SK-N-MC (cell line): ENCODE results near the gene RCOR1.

Source experiments
- DNase-seq: peaks from one replicate; pipeline ENCODE4 v3.0.0-alpha.2; 2011; ENCODE audit warnings: low read depth, low spot score
- H3K27ac ChIP-seq: fragments of 200-600 bp; sonication (generic); 2 replicates; pipeline ENCODE4 v1.5.1; 2016; ENCODE audit warnings: mixed run types
- H3K36me3 ChIP-seq: fragments of 200-600 bp; sonication (generic); 2 replicates; pipeline ENCODE4 v1.6.1; 2017; ENCODE audit warnings: antibody characterized with exemption, low read length, mixed read lengths; ENCODE audit not compliant: insufficient read depth
- H3K4me3 ChIP-seq: fragments of 200-600 bp; sonication (generic); 2 replicates; pipeline ENCODE4 v1.5.1; 2016
- H3K9ac ChIP-seq: fragments of 200-600 bp; sonication (generic); 2 replicates; pipeline ENCODE4 v1.8.0; 2017; ENCODE audit warnings: mixed run types, mixed read lengths; ENCODE audit not compliant: insufficient read length
- H3K9me3 ChIP-seq: fragments of 200-600 bp; sonication (generic); 2 replicates; pipeline ENCODE4 v1.6.1; 2017; ENCODE audit warnings: low read depth, mild to moderate bottlenecking, antibody characterized with exemption, low read length, moderate library complexity, mixed read lengths
- EZH2 ChIP-seq: fragments of 200-600 bp; sonication (generic); IDR thresholded peaks from one replicate; pipeline ENCODE4 v1.6.1; 2017; ENCODE audit warnings: antibody characterized with exemption
- FOXP2 ChIP-seq: optimal IDR thresholded peaks from 2 replicates; pipeline ENCODE3; 2011; ENCODE audit warnings: mild to moderate bottlenecking, moderate library complexity; ENCODE audit not compliant: insufficient read depth; ENCODE audit errors: extremely low read length, control extremely low read depth
- POLR2AphosphoS5 ChIP-seq: IDR thresholded peaks from 2 replicates; pipeline ENCODE4 v1.6.1; 2012; ENCODE audit warnings: mild to moderate bottlenecking, low read depth, low read length, borderline replicate concordance

Gene RCOR1

DNA sequence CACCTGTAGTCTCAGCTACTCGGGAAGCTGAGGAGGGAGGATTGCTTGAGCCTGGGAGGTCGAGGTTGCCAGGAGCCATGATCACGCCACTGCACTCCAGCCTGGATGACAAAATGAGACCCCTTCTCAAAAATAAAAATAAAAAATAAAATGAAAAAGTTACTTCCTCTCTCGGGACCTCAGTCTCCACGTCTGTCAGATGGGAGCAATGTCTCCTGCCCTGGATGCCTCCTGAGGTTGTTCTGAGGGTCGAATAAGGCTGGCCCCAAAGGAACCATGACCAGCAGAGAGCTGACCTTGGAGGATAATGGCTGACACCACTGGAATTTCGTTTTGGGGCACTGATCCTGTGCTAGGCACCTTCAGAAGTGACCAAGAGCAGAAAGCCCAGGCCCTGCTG is 13.6 kb upstream of the RCOR1 start:
- H3K27ac ChIP-seq = peak overlapping the region; percentile 92
- no peaks in the 10 kb centered on the region for H3K9me3 ChIP-seq
- no peak overlapping the region for H3K4me3 ChIP-seq
- no peak overlapping the region for H3K9ac ChIP-seq
- no peak for TF ChIP-seq EZH2
- H3K36me3 ChIP-seq = no peaks in the 10 kb centered on the region
- no peak for DNase-seq

DNA sequence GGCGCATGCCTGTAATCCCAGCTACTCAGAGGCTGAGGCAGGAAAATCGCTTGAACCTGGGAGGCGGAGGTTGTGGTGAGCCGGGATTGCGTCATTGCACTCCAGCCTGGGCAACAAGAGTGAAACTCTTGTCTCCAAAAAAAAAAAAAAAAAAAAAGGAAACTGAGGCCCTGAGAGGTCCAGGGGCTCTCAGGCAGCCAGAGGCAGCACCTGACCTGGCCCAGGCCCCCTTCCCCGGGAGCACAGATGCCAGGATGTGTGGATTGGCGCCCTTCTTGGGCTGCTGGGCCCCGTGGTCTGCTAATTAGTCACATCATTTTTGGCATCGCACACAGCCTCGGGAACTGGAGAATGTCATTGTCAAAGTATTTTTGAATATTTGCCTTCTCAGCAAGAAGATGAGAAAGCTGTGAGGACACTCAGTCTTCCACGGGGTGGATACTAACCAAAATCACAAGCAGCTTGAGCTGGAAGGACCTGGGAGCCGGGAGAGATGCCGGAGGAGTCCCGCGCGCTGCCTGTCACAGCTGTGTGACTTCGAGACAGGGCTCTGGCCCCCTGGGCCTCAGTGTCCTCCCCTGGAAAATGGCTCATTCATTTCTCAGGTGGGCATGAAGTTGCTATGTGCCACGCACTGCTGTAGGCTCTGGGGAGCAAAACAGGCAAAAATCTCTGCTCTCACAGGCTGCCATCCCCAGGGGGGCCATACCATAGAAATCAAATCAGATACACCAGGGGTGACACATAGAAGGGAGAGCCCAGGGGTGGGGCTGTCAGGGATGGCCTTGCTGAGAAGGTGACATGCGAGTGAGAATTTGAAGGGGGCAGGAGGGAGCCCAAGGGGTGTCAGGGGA is 12.5 kb upstream of the RCOR1 start:
- Histone ChIP-seq H3K4me3 (peak overlapping the region; percentile 54), H3K27ac (peak overlapping the region; percentile 92), H3K36me3 (no peaks in the 10 kb centered on the region), H3K9me3 (no peaks in the 10 kb centered on the region), H3K9ac (peak overlapping the region; percentile 53)
- peak; percentile 66 for DNase-seq
- TF ChIP-seq POLR2AphosphoS5 = no peak
- no peak for TF ChIP-seq FOXP2
- no peak for TF ChIP-seq EZH2

DNA sequence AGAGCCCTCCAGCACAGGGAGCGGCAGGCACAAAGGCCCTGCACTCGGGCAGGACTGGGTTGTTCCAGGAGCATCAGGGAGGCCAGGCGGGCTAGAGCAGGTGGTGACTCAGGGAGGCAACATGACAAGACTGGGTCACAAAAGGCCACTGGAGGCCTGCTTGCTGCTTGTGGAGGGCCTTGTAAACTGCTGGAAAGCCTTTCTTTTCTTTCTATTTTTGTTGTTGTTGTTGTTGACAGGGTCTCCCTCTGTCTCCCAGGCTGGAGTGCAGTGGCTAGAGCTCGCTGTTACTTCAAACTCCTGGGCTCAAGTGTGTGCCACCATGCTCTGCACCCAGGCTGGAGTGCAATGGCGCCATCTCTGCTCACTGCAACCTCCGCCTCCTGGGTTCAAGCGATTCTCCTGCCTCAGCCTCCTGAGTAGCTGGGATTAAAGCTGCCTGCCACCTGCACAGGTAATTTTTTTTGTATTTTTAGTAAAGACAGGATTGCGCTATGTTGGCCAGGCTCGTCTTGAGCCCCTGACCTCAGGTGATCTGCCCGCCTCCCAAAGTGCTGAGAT is 11.8 kb upstream of the RCOR1 start:
- no peaks in the 10 kb centered on the region for H3K36me3 ChIP-seq
- no peak for DNase-seq
- H3K4me3 ChIP-seq = peak overlapping the region; percentile 54
- H3K9ac ChIP-seq = peak overlapping the region; percentile 42
- H3K9me3 ChIP-seq = no peaks in the 10 kb centered on the region
- TF ChIP-seq POLR2AphosphoS5 (no peak), FOXP2 (no peak), EZH2 (no peak)
- H3K27ac ChIP-seq = peak overlapping the region; percentile 92

DNA sequence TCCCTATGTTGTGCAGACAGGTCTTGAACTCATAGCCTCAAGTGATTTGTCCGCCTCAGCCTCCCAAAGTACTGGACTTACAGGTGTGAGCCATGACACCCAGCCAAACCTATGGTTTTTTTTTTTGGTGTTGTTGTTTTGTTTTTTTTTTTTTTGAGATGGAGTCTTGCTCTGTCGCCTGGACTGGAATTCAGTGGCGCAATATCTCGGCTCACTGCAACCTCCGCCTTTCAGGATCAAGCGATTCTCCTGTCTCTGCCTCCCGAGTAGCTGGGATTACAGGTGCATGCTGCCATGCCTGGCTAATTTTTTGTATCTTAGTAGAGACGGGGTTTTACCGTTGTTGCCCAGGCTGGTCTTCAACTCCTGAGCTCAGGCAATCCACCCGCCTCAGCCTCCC is 11.3 kb upstream of the RCOR1 start:
- H3K36me3 ChIP-seq = no peaks in the 10 kb centered on the region
- no peak for DNase-seq
- peak overlapping the region; percentile 92; the same call in 1 of the 2 replicates for H3K27ac ChIP-seq
- H3K9me3 ChIP-seq = no peaks in the 10 kb centered on the region
- no peak overlapping the region for H3K4me3 ChIP-seq
- H3K9ac ChIP-seq = no peak overlapping the region
- TF ChIP-seq EZH2 = no peak

DNA sequence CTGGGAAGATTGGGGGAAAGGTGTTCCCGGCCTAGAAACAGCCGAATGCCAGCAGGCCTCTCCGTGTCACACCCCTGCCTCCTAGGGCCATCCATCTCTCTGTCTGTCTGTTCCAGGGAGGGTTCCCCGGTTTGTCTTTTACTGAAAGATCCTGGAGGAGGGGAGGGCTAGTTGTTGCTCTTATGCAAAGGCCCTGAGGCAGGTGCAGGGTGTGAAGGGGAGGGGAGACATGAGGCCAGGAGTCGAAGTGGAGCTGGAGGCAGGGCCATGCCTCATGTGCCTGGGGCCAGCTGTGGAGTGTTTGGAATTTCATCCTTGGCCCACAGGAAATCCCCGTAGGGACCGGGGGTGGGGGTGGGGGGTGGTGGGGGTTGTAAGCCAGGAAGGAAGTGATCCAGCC is 8.7 kb upstream of the RCOR1 start:
- Histone ChIP-seq H3K9me3 (no peaks in the 10 kb centered on the region), H3K27ac (no peak overlapping the region), H3K9ac (no peak overlapping the region), H3K4me3 (no peak overlapping the region), H3K36me3 (no peaks in the 10 kb centered on the region)
- no peak for DNase-seq
- no peak for TF ChIP-seq POLR2AphosphoS5
- no peak for TF ChIP-seq FOXP2

DNA sequence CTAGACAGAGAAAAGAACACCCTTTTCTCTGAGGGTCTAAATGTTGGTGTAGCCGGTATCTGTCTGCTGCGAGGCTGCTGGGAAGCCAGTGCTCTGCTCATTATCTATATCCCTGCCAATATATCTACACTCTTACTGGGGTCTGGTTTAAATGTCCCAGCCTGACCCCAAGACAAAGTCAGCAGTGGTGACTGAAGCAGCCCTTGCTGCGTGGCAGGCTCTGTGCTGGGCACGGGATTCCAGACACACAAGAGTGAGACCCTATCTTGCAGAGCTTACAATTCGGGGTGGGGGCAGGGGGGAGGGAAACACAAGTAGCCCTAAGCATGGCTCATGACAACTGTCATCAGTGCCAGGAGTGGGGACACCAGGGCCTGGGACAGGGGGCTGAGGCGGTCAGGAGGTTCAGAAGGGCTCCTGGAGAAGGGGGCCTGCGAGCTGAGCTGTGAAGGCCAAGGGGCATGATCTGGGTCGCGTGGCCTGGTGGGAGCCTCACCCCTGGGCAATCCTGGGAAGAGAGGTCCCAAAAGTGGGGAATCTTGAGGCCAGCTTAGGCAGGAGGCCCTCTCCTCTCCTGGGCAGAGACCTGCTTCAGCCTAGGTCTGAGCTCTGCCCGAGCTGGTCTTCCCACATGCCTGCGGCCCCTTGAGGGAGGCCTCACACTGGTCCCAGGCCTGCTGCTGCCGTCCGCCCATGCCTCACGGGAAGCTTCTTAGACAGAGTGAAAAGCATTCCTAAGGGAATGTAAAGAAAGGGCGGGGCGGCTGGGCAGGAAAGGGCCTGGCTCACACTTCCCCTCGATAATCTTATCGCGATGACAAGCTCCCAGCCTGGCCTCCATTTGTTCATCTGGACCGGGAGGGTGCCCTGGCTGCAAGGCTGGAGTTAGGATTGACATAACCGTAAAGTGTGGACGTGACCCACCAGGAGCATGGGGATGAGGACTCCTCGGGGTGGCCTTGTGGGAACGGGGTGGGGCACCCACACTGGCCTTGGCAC is 7.3 kb upstream of the RCOR1 start:
- DNase-seq = no peak
- Histone ChIP-seq H3K9me3 (no peaks in the 10 kb centered on the region), H3K36me3 (no peaks in the 10 kb centered on the region), H3K27ac (0 out of 2 replicates have a peak overlapping the region, but pooled peaks have one; percentile 32), H3K4me3 (no peak overlapping the region), H3K9ac (no peak overlapping the region)
- no peak for TF ChIP-seq EZH2
- TF ChIP-seq POLR2AphosphoS5 = no peak
- TF ChIP-seq FOXP2 = no peak

DNA sequence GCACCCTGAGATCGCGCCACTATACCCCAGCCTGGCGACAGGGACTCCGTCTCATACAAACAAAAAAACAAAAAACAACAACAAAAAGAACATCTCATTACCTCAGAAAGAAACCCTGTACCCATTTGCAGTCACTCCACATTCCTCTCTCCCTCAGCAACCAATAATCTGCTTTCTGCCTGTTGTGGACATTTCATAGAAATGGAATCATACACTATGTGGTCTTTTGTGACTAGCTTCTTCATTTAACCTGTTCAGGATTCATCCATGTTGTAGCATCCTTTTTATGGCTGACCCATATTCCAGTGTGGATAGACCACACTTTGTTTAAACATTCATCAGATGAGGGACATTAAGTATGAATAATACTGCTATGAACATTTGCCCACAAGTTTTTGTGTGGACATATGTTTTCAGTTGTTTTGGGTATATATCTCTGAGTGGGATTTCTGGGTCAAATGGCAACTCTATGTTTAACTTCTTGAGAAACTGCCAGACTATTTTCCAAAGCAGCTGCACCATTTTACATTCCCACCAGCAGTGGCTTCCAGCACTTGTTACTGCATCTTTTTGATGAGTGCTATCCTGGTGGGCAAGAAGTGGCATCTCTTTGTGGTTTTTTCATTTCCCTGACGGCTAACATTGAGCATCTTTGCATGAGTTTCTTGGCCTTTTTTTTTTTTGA is 5.9 kb upstream of the RCOR1 start:
- Histone ChIP-seq H3K4me3 (no peak overlapping the region), H3K36me3 (no peaks in the 10 kb centered on the region), H3K27ac (peak overlapping the region; percentile 75), H3K9ac (no peak overlapping the region), H3K9me3 (no peaks in the 10 kb centered on the region)
- TF ChIP-seq FOXP2 = no peak
- no peak for TF ChIP-seq POLR2AphosphoS5
- TF ChIP-seq EZH2 = no peak
- no peak for DNase-seq

DNA sequence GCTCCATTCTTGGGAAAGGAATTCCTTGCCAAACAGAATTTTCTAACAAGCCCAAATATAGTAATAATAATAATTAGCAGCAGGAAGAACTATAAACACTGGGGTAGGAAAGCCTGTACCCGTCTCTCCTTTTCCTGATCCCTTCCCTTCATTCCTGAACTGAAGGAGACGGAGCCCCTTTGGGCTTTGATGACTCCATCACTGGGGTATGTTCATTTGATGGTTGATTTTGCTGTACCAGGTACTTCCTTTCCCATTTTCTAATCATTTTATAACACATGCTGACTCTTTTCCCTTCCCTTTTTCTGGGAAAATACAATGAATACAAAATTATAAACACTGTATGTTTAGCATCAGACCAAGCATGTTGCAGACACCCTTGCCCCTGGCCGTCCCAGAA is 3.6 kb upstream of the RCOR1 start:
- H3K4me3 ChIP-seq = no peak overlapping the region
- no peaks in the 10 kb centered on the region for H3K9me3 ChIP-seq
- DNase-seq = no peak
- peak overlapping the region; percentile 83 for H3K27ac ChIP-seq
- H3K9ac ChIP-seq = no peak overlapping the region
- TF ChIP-seq FOXP2 (no peak), POLR2AphosphoS5 (no peak), EZH2 (no peak)
- peaks cover 6% of the 10 kb centered on the region for H3K36me3 ChIP-seq
